RPMI7951 (cell line): ENCODE results near the gene SECISBP2. TPM values are rescaled to one million over a fixed set of nuclear protein-coding genes. Genes with fewer than 3 reads are reported as not detected.
"Not testable (repeated sequence)": the region's sequence is repeated elsewhere in the genome, so short reads cannot be mapped to it uniquely, and the experiment has no call there.

Experiments
- DNase-seq: peaks from one replicate; pipeline ENCODE4 v3.0.0-alpha.2; 2012; ENCODE audit warnings: low read depth
- total RNA-seq: library from RNA; depleted of rRNA; stranded (reverse); fragments of >200 nt; shearing (Covaris generic); gene quantifications from 2 replicates; pipeline ENCODE4 v1.2.3, GENCODE V29; 2014

The SECISBP2 gene
- total RNA-seq, 1 experiment from 2014 or later: 11.1 TPM

- no peak for DNase-seq
Measured at GRCh38 chr9:89364666-89365531, 46.6 kb downstream of the SECISBP2 start.

DNA sequence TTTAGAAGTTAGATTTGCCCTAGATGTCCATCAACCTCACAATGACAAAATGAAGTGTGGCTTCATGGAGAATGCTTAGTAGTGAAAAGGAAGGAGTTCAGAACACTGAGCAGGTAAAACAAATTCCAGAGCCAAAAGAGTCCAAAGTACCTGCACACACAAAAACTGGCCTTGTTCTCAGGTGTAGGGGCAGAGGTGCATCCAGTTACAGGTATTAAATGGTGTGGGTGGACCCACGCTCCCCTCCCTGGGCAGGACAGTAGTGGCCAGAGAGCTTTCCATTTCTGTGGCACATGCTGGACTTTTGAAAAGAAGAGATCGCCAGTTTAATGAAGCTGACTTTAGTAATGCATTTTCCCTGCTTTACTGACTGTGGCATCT, 47.2 kb downstream of the SECISBP2 start:
- no peak for DNase-seq

DNA sequence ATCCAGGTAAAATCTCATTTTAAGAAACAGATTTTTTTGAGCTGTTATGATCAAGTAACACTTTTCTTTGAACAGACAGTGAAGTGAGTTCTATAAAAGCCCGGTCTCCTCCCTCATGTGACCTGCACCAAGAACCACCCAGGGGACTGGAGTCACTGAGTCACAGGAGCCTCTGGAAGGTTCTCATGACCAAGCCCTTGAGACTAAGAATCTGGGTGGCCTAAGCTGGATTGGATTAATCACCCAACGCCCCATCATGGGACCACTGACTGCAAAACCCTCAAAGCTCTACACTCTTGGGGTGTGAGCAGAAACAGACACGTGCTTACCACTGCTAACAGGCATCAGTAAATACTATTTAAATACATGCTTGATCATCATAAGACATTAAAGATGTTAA, 48.4 kb downstream of the SECISBP2 start:
- no peak for DNase-seq

DNA sequence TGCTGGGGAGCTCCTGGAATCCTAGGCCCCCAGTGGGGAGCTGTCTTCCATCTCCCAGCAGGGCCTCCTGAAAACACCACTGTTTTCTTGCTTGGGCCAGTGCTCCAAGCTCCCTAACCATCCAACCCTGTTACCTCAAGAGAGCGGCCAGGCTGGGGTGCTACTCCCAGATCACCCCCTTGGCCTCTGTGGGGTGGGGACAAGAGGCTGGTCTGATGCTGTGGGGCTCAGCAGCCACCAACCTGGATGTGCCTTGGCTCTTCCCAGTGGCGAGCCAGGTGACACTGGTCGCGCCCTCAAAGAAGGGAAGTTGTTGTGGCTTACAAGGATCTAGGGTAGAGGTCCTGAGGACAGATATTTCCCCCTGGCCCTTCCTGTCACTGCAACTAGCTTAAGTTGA, 49.0 kb downstream of the SECISBP2 start:
- no peak for DNase-seq

- no peak for DNase-seq
Measured at GRCh38 chr9:89367726-89368437, 49.6 kb downstream of the SECISBP2 start.

DNA sequence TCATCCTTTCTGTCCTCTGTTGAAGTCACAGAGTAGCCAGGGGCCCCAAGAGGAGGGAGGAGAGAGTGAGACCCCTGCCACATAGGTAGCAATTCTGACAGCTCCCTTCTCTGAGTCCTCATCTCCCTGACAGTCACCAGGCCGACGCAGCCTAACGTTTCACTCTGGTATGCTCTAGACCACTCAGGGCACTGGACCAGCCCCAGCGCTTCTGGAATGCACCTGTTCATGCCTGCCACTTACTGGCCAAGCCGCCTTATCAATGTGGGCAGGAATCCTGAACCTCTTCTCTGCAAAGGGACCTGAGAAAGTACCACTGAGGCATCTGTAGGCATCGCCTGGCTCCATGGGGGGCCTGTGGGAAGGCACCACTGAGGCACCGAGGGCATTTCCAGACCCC, 50.2 kb downstream of the SECISBP2 start:
- DNase-seq: no peak

DNA sequence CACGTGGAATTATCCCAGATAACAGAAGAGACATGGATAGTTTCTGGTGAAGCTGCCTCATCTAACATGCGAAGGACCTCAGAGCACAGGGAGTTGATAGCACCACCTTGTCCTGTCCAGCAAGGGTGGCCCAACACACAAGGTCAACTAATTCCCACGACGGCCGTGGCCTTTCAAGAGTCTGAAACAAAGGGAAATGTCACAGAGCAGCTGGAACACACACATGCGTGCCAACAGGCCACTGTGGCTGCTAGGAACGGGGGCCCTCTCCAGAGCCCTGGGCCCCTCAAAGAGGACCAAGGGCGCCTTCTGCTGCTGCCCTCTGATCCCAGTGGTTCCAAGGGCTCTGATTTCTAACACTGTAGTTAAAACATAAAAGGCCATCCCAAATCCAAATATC, 50.7 kb downstream of the SECISBP2 start:
- DNase-seq: no peak

DNA sequence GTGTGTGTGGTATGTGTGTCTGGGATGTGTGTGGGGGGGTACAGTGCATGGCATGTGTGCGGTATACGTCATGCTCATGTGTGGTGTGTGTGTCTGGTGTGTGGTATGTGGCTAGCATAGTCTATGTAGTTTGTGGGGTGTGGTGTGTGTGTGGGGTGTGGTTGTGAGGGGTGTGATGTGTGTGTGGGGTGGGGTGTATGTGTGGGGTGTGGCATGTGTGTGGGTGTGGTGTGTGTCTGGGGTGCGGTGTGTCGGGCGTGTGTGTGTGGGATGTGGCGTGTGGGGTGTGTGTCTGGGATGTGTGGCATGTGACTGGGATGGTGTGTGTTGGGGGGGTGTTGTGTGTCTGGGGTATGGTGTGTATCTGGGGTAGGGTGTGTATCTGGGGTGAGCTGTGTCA, 52.3 kb downstream of the SECISBP2 start:
- DNase-seq: no peak

DNA sequence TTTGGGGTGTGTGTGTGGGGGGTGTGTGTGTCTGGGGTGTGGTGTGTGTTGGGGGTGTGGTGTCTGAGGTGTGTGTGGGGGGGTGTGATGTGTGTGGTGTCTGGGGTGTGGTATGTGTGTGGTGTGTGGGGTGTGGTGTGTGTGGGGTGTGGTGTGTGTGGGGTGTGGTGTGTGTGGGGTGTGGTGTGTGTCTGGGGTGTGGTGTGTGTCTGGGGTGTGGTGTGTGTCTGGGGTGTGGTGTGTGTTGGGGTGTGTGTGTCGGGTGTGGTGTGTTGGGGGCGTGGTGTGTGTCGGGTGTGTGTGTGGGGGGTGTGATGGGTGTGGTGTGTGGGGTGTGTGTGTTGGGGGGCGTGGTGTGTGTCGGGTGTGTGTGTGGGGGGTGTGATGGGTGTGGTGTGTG, 53.5 kb downstream of the SECISBP2 start:
- DNase-seq: not testable (repeated sequence)

DNA sequence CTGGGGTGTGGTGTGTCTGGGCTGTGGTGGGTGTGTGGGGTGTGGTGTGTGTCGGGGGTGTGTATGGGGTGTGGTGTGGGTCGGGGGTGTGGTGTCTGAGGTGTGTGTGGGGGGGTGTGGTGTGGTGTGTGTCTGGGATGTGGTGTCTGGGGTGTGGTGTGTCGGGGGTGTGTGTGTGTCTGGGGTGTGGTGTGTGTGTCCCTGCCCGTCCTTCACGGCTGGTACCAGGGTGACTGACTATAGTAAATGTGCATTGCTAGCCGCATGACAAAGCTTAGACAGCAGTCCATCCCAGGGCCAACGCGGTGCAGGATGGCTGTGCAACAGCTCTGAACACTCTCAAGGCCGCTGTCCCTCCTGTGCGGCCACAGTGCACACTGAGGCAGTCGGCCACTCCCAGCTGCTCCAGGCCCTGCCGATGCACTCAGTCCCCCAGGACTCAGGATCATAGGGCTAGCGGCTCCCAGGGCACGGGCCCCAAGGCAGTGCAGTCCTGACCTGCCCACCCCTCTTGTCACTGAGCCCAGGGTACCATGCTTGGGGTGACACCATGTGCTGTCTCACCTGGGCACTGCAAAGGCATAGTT, 54.0 kb downstream of the SECISBP2 start:
- DNase-seq: peak; percentile 45

- DNase-seq: no peak
Measured at GRCh38 chr9:89372979-89373378, 54.7 kb downstream of the SECISBP2 start.

- DNase-seq: peak; percentile 29
Measured at GRCh38 chr9:89374176-89374575, 55.9 kb downstream of the SECISBP2 start.

DNA sequence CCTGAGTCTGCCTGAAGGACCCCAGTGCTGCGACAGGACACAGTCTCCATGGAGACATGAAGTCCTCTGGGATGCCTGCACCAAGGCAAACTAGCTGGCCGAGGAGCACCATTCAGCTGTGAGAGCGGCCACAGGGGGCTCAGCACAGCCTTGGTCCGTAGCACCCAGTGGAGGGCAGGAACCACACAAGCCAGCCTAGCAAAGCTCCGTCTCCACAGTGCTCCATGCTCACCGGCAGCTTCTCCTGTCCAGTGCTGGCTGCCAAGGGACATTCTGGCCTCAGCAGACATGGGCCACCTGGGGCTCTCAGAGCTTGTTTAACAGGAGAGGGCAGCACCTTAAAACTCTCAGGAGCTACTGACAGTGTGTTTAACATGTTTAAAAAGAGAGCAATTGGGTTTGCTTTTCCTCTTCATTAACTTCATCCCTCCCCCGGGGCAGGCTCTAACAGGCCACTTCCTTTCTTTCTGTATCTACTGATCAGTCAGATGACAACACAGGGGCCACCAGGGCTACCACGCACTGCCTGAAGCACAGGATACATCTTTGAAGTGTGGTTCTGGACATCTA, 57.0 kb downstream of the SECISBP2 start:
- DNase-seq: no peak

GRCh38 chr9:89376286-89376685, 58.0 kb downstream of the SECISBP2 start:
- no peak for DNase-seq

- no peak for DNase-seq
Measured at GRCh38 chr9:89376741-89377351, 58.5 kb downstream of the SECISBP2 start.

GRCh38 chr9:89377411-89377810, 59.1 kb downstream of the SECISBP2 start:
- no peak for DNase-seq

- no peak for DNase-seq
Measured at GRCh38 chr9:89378541-89378940, 60.2 kb downstream of the SECISBP2 start.

DNA sequence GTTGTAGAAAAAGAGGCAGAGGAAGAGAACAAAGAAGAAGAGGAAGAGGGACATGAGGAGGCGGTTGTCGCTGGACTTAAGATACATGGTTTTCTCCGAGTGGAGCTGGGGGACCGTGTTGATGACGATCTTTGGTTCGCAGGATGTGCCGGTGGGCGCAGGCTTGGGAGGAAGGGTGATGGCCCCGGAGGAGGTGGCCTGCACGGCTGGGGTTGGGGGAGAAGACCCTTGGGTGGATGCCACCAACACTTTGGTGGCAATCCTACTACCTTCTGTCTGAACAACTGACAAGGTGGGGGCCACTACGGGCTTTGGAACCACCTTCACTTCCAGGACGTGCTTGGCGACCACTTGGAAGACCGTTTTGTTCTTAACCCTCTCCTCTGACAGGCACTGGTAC, 60.7 kb downstream of the SECISBP2 start:
- DNase-seq: no peak

- no peak for DNase-seq
Measured at GRCh38 chr9:89379508-89380115, 61.3 kb downstream of the SECISBP2 start.

DNA sequence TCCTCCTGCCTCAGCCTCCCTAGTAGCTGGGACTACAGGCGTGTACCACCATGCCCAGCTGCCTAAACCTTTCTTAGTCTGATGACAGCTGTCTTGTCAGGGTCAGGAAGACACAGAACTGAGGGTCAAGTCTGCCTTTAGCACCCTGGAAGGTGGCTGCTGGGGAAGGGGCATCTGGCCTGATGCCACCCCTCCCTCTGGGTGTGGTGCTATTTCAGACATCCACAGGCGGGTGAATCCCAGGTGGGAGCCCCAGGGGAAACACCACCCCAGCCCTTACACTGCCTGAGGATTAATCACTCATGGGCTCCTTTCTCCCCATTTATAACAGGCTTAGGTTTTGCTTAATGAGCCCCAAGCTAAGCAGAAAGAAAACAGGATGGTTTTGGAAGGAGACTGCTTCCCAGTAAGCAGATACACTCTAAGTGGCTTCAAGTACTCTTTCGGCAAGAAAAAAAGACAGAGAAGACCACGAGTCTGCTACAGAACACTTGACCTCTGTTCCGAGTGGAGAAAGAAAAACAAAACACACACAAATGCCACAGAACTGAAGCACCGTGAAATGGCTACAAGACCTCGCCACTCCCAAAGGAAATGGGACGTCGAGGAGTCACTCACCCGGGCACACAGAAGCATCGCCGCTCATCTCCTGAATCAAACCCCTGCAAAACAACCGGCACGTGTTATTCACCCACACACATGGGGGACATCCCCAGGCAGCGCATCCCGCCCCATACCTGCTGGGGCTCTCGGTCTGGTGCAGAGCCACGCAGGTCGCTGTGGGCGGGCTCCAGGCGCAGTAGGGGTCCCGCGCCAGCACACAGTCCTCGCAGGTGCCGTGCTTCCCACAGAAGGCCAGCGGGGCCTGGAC, 62.4 kb downstream of the SECISBP2 start:
- no peak for DNase-seq

DNA sequence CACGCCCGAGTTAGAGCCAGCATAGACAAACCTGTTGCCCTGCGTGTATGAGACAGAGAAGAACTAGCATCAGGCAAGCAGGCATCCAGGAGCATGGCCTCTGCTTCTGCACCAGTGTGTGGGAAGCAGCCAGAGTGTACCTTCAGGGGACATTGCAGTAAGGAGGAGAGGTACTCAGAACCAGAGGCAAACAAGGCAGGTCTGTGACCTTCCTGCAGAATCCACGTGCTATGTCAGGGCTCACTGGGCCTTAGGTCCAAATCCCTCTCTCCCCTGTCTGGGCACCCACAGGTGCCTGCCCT, 63.0 kb downstream of the SECISBP2 start:
- DNase-seq: no peak
